GM23338 (cell line): ENCODE measurements around the gene CCDC61.

Experiments used
- EZH2 ChIP-seq: fragments of 200-600 bp; sonication (generic); IDR thresholded peaks from one replicate; pipeline ENCODE4 v1.8.0; 2017; ENCODE audit warnings: antibody characterized with exemption, mild to moderate bottlenecking, low read depth; ENCODE audit not compliant: unreplicated experiment
- POLR2AphosphoS5 ChIP-seq: IDR thresholded peaks from 2 replicates; pipeline ENCODE4 v1.6.1; 2016; ENCODE audit warnings: antibody characterized with exemption, low read depth
- TF ChIP-seq, protein P1 (sequence below), 2 experiments: fragments of 200-600 bp in 1 of 2; sonication (generic) in 1 of 2; conservative IDR thresholded peaks; 2 replicates each; pipeline versions ENCODE4 v1.5.1 to v1.6.1; 2016 to 2017; ENCODE audit warnings: antibody characterized with exemption in 2 of 2, low read depth in 2 of 2, mild to moderate bottlenecking in 2 of 2, moderate library complexity in 1 of 2
- TF ChIP-seq, protein P2 (sequence below): IDR thresholded peaks from one replicate; pipeline ENCODE4 v1.6.1; 2018; ENCODE audit warnings: antibody characterized with exemption; ENCODE audit not compliant: unreplicated experiment

DNA sequence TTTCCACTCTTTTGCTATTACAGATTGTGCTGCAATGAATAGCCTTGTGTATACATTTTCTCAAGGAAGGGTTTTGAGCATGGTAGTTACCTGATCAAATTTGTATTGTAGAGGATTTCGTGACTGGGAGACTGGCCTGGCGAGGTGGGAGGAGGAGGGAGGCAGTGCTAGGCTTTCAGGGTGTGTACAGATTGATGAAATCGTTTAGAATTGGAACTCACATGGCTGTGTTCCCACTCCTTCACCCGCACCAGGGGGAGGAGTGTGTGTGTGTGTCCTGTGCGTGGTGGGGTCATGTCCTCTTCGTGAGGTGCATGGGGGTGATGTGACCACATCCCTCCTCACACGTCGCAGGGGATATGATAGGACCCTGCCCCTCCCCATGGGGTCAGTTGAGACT is 19.3 kb downstream of the CCDC61 start:
- TF ChIP-seq, protein P1, sequence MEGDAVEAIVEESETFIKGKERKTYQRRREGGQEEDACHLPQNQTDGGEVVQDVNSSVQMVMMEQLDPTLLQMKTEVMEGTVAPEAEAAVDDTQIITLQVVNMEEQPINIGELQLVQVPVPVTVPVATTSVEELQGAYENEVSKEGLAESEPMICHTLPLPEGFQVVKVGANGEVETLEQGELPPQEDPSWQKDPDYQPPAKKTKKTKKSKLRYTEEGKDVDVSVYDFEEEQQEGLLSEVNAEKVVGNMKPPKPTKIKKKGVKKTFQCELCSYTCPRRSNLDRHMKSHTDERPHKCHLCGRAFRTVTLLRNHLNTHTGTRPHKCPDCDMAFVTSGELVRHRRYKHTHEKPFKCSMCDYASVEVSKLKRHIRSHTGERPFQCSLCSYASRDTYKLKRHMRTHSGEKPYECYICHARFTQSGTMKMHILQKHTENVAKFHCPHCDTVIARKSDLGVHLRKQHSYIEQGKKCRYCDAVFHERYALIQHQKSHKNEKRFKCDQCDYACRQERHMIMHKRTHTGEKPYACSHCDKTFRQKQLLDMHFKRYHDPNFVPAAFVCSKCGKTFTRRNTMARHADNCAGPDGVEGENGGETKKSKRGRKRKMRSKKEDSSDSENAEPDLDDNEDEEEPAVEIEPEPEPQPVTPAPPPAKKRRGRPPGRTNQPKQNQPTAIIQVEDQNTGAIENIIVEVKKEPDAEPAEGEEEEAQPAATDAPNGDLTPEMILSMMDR (conservative IDR thresholded peaks at IDR 0.05; ENCODE audit: low read depth in 2 of 2): no peak
- TF ChIP-seq EZH2 (no peak), POLR2AphosphoS5 (no peak)
- TF ChIP-seq, protein P2, sequence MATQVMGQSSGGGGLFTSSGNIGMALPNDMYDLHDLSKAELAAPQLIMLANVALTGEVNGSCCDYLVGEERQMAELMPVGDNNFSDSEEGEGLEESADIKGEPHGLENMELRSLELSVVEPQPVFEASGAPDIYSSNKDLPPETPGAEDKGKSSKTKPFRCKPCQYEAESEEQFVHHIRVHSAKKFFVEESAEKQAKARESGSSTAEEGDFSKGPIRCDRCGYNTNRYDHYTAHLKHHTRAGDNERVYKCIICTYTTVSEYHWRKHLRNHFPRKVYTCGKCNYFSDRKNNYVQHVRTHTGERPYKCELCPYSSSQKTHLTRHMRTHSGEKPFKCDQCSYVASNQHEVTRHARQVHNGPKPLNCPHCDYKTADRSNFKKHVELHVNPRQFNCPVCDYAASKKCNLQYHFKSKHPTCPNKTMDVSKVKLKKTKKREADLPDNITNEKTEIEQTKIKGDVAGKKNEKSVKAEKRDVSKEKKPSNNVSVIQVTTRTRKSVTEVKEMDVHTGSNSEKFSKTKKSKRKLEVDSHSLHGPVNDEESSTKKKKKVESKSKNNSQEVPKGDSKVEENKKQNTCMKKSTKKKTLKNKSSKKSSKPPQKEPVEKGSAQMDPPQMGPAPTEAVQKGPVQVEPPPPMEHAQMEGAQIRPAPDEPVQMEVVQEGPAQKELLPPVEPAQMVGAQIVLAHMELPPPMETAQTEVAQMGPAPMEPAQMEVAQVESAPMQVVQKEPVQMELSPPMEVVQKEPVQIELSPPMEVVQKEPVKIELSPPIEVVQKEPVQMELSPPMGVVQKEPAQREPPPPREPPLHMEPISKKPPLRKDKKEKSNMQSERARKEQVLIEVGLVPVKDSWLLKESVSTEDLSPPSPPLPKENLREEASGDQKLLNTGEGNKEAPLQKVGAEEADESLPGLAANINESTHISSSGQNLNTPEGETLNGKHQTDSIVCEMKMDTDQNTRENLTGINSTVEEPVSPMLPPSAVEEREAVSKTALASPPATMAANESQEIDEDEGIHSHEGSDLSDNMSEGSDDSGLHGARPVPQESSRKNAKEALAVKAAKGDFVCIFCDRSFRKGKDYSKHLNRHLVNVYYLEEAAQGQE: no peak
